Frontal cortex (tissue), 4 donors: ENCODE data around the gene OTUB1. TPM values are rescaled to one million over a fixed set of nuclear protein-coding genes. Genes with fewer than 3 reads are reported as not detected.

ENCODE experiments used
- DNase-seq, 2 donors: peaks; one replicate each; pipeline ENCODE4 v3.0.0; 2012; ENCODE audit warnings: low spot score in 2 of 2
- FAIRE-seq: peaks from 2 replicates; lab custom pipeline; 2012; peaks lifted over from hg19 to GRCh38; lab: Jason Lieb, UNC
- total RNA-seq: library from RNA; depleted of rRNA; stranded (reverse); fragments of >200 nt; gene quantifications from one replicate; pipeline ENCODE4 v1.2.3, GENCODE V29; 2014
- donor health status: control.
- donor health status: control.
- donor health status: control.

The OTUB1 gene
- total RNA-seq, 1 donor from 2014 or later, result 31.4 TPM

DNA sequence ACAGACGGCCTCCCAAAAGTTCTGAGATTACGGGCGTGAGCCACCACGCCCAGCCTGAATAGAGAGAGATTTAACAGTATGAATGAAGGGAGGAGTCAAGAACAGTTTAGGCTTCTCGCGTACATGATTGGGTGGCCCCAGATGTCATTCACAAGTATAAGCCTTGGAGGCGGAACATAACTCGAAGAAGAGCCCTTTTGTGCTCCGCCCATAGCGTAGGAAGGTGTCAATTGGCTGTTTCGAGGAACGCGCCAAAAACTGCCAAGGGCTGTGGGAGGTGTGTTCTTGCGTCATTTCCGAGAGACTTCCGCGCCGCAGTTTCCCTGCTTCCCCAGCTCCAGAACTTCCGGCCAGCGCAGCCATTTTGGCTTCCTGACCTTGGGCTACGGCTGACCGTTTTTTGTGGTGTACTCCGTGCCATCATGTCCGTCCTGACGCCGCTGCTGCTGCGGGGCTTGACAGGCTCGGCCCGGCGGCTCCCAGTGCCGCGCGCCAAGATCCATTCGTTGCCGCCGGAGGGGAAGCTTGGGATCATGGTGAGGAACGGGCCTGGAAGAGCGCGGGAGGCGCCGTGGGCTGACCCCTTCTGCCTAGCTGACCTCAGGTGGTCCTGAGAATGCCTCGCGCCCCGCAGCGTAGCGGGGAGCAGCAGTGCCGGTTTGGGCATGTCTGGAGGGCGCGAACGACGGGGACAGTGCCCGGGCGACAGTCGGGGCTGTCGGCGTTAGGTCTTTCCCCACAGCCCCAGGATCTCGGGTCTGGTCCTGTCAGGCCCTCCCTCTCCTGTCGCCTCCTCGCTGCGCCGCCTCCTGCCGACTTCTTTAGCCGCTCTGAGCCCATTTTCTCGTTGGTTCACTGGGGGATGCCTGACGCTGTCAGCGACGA, 11.7 kb upstream of the OTUB1 start, which contains the start of gene COX8A:
TSS of gene COX8A (plus strand) at position 362 of the 885 bp plus-strand sequence. CDS start at position 423, 61 bp downstream.
- DNase-seq (peak; percentile 97 to 99), FAIRE-seq (peak; percentile 95)

- no peak for DNase-seq
- FAIRE-seq, result no peak
Observed at GRCh38 chr11:63978551-63979239, 7.5 kb upstream of the OTUB1 start.

DNA sequence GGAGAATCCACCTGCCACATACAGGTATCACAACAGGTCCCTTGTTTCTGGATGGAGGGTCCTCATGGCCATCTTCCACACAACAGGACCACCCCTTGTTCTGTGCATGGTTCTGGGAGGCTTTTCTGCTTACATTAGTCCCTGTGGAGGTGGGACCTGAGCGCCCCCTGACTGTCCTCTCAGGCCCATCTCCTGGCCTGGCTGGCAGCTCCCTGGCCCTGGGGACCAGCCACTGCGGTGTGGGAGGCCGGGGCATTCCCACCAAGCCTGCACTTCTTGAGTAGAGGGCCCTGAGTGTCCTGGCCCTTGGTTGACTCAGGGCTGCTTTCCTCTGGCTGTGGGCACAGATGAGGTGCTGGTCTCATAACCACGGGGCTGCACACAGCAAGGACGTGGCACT, 6.8 kb upstream of the OTUB1 start:
- no peak for FAIRE-seq
- DNase-seq, result no peak

- FAIRE-seq (no peak), DNase-seq (peak in 1 of 2 donors; percentile 28)
Observed at GRCh38 chr11:63985812-63986155, 454 bp upstream of the OTUB1 start.

DNA sequence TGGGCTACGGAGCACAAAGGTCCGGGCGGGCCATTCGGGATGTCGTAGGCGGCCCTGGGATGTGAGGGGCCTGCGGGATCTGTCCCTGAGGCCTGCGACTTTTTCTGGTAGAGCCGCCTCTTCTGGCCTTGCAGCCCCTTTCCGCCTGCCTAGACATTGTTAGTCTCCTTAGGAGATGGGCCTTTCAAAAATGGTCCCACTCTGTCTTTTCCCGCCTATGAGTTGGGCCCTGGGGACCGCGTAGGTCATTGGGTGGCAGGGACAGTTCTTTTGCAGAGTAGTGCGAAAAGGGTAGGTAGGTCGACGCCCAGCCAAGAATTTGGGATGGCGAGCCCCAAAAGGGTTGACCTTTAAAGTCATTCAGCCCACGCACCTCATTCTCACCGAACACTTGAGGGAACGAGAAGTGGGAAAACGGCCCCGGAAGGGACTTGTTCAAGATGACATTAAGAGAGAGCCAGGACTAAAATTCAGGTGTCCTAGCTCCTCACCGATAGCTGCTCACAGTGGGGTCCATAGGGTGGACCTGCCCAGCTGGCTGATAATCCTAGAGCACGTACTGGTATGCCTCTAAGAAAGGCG, 785 bp downstream of the OTUB1 start:
- DNase-seq (no peak), FAIRE-seq (no peak)

- no peak for DNase-seq
- FAIRE-seq, result no peak
Observed at GRCh38 chr11:63991558-63991957, 5.3 kb downstream of the OTUB1 start.

GRCh38 chr11:63993100-63993499, 6.9 kb downstream of the OTUB1 start:
- DNase-seq (no peak), FAIRE-seq (no peak)

DNA sequence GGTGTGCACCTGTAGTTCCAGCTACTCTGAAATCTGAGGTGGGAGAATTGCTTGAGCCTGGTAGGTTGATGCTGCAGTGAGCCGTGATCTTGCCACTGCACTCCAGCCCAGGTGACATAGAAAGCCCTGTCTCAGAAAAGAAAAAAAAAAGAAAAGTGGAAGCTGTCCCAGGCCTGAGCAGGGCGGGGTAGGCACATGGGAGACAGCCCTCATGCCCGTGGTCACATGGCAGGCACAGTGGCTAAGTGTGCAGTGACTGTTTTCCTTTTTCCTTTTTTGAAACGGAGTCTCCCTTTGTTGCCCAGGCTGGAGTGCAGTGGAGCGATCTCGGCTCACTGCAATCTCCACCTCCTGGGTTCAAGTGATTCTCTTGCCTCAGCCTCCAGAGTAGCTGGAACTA, 7.8 kb downstream of the OTUB1 start:
- no peak for FAIRE-seq
- no peak for DNase-seq

DNA sequence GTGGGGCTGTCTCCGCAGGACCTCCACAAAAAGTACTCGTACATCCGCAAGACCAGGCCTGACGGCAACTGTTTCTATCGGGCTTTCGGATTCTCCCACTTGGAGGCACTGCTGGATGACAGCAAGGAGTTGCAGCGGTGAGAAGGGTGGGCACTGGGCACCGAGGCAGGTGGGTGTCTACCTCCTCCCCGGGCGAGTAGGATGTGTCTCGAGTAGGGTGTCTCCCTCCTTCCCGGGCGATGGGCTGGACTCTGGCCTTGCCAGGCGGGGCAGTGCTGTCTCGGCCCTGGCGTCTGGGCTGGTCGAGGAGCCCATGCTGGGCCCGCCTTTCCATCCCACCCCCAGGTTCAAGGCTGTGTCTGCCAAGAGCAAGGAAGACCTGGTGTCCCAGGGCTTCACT, 10.3 kb downstream of the OTUB1 start:
- DNase-seq (no peak), FAIRE-seq (no peak)

DNA sequence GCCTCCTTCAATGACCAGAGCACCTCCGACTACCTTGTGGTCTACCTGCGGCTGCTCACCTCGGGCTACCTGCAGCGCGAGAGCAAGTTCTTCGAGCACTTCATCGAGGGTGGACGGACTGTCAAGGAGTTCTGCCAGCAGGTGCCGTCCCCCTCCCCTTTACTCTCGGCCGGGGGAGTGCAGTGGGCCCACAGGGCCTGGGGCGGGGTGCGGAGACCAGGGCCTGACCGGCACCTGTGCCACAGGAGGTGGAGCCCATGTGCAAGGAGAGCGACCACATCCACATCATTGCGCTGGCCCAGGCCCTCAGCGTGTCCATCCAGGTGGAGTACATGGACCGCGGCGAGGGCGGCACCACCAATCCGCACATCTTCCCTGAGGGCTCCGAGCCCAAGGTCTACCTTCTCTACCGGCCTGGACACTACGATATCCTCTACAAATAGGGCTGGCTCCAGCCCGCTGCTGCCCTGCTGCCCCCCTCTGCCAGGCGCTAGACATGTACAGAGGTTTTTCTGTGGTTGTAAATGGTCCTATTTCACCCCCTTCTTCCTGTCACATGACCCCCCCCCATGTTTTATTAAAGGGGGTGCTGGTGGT, 11.0 kb downstream of the OTUB1 start:
- no peak for FAIRE-seq

DNA sequence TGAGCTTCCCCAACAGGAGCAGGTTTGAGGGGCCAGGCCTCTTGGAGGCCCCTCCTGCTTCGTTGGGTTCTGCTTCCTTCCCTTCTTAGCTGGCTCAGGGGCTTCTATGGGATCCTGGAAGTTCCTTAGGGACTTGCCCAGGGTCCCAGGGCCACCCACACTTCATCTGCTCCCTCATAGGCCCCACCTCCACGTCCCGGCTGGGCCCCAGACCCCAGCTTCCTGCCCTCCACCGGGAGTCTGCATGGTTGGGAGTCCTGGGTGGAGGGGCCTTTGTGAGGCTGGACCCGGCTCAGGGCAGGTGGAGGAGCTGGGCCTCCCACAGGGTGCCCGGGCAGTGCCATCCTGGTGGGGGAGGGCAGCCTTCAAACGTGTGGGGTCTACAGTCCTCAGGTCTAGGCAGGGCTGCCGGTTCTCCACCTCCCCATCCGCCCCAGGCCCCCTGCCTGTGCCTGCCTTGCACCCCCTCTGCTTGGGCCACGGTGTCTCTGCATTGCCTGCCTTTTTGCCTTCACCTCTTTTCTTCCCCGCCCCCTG, 11.6 kb downstream of the OTUB1 start:
- DNase-seq (no peak), FAIRE-seq (no peak)

More for the DNA sequence above, 11.0 kb downstream of the OTUB1 start:
- DNase-seq, result no peak

- no peak for FAIRE-seq
- DNase-seq, result no peak
Observed at GRCh38 chr11:63998558-63999348, 12.5 kb downstream of the OTUB1 start.

DNA sequence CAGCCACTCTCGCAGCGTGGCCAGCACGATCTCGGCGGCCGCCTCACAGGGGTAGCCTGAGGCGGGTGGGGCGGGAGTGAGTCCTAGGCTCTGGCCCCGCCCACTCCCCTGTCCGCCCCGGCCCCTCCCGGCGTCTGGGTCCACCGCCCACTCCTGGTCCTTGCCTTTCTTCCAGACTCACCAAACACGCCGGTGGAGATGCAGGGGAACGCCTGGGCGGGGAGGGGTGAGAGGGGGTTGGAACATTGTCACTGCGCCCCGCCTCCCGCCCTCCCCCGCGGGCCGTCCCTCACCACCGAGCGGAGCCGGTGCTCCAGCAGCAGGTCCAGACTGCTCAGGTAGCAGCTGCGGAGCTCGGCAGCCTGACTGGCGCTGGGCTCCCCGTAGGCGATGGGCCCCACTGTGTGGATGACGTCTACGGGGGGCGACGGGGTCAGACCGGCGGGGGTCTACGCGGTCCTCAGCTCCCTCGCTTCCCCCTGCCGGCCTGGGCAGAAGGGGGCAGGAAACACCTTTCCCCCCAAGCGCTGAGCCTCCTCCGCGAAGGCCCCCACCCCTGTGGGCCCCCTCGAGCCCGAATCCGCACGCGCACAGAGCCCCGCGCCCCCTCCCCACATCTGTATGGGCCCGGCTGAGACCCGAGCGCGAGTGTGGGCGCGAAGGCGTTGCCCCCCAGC, 13.2 kb downstream of the OTUB1 start:
- DNase-seq, result peak in 1 of 2 donors; percentile 76
- FAIRE-seq, result no peak

DNA sequence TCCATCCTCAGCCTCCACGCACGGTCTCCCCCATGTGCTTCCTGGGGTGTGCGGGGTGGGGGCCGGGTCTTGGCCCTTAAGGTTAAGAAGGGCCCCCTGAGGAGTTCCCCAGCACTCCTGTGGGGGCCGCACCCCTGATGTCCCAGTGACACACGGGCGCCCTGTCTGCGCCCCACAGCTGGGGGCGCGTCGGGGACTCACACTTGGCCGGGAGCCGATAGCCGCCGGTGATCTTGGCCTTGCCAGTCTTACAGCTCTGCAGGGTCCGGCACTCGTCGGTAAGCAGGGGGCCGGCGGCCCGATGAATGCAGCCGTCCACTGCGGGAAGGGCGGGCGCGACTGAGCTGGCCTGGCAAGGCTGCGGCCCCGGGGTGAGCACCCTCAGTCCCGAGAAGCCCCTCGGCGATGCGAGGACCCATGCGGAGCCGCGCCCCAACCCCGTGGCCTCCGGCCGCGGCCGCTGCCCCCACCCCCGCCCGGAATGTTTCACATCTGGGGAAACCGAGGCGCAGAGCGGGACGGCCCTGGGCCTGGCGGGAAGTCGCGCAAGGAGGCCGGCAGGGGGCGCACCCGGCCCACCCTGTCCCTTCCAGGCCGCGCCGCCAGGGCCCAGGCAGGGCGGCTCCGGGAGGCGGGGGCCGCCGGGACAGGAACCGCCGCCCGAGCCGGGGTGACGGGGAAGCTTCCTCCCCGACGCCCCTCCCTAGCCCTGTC, 13.9 kb downstream of the OTUB1 start:
- DNase-seq (peak; percentile 97 to 98), FAIRE-seq (no peak)

GRCh38 chr11:64000740-64001483, 14.7 kb downstream of the OTUB1 start:
- FAIRE-seq, result no peak
- no peak for DNase-seq

DNA sequence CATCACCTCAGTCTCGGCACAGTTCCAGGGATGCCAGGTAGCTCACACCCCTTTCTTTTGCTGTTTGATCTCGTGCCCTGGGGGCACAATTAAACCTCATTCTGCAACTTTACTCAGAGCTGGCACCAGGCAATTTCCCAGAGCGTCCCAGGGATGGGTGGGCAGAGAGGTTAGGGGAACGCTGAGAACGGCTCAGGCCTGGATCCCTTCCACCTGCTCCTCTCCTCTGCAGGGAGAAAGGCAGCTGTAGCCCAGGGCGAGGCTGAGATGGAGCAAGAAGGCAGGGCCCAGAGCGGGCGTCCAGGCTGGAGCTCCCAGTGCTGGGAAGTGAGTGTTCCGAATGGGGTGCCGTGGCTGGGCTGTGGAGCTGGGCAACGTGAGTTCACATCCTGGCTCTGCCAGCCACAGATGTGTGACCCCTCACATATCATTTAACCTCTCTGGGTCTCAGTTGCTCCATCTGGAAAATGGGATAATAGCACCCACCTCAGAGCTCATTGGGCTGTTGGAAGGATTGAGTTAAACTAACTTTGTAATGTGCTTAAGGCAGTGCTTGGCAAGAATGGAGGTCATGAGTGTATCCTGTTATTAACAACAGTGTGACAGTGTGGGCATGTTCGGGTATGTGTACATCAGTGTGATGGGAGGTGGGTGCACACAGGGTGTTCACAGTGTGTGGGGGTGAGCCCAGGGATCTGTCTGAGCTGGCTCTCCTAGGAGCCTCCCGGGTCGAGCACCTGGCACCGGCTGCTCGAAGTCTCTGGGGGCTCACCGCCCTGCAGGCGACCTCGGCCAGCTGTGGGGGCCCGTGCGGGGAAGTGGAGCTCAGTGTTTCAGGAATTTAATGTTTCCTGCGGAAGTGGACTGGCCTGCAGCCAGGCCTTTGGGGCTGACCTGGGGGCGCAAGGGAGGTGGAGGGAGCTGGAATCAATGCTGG, 15.5 kb downstream of the OTUB1 start:
- FAIRE-seq (no peak), DNase-seq (no peak)
